HEK293 (cell line): ENCODE data around the gene THAP5.

Experiments
- CTCF ChIA-PET: fragments of 350-600 bp; formaldehyde crosslinking; extraction: SDS; loops from one replicate; lab custom pipeline; 2021; ENCODE audit warnings: antibody characterized with exemption; lab: Yijun Ruan, JAX
- POLR2A ChIA-PET: fragments of 300-600 bp; formaldehyde crosslinking; extraction: SDS; loops from one replicate; lab custom pipeline; 2020; ENCODE audit warnings: antibody characterized with exemption, inconsistent platforms; lab: Yijun Ruan, JAX
- H3K27ac ChIP-seq: fragments of 200-500 bp; sonication (Bioruptor generic); 2 replicates; pipeline ENCODE4 v1.5.1; 2014; ENCODE audit warnings: low read depth, low read length, control low read depth, inconsistent platforms; ENCODE audit errors: extremely low read depth
- H3K36me3 ChIP-seq, 2 experiments: fragments of 200-500 bp in 1 of 2; sonication (Bioruptor generic) in 1 of 2; 1 replicate in 1 of 2; 2 replicates in 1 of 2; pipeline ENCODE4 v1.5.1; 2014 to 2017; ENCODE audit warnings: inconsistent platforms in 2 of 2, low read length in 2 of 2; ENCODE audit not compliant: control insufficient read depth in 2 of 2, insufficient read depth in 1 of 2
- H3K4me1 ChIP-seq: fragments of 200-500 bp; sonication (Bioruptor generic); 2 replicates; pipeline ENCODE4 v1.5.1; 2014; ENCODE audit warnings: mild to moderate bottlenecking, low read length, inconsistent platforms; ENCODE audit not compliant: control insufficient read depth, insufficient read depth
- H3K4me3 ChIP-seq: 2 replicates; pipeline ENCODE4 v1.5.1; 2011; ENCODE audit warnings: low read depth, mild to moderate bottlenecking, control low read depth, low read length, moderate library complexity
- H3K9me3 ChIP-seq: fragments of 200-500 bp; sonication (Bioruptor generic); 2 replicates; pipeline ENCODE4 v1.5.1; 2014; ENCODE audit warnings: low read depth, low read length, inconsistent platforms; ENCODE audit not compliant: control insufficient read depth, insufficient read depth
- GLIS2 ChIP-seq: fragments of 450-650 bp; formaldehyde crosslinking; IDR thresholded peaks from 2 replicates; pipeline ENCODE4 v1.5.1; 2016; ENCODE audit warnings: missing biosample characterization, missing genetic modification characterization
- KLF9 ChIP-seq: fragments of 450-650 bp; formaldehyde crosslinking; IDR thresholded peaks from 2 replicates; pipeline ENCODE4 v1.5.1; 2016; ENCODE audit warnings: missing biosample characterization, missing genetic modification characterization, low read depth
- REPIN1 ChIP-seq: fragments of 450-650 bp; formaldehyde crosslinking; IDR thresholded peaks from 2 replicates; pipeline ENCODE4 v1.5.1; 2017; ENCODE audit warnings: missing biosample characterization, missing genetic modification characterization, low read depth
- SP7 ChIP-seq: fragments of 450-650 bp; formaldehyde crosslinking; IDR thresholded peaks from 2 replicates; pipeline ENCODE4 v1.5.1; 2016; ENCODE audit warnings: missing biosample characterization, missing genetic modification characterization
- ZFP69B ChIP-seq: fragments of 450-650 bp; formaldehyde crosslinking; IDR thresholded peaks from 2 replicates; pipeline ENCODE4 v1.5.1; 2016; ENCODE audit warnings: missing biosample characterization, missing genetic modification characterization
- ZNF174 ChIP-seq: fragments of 450-650 bp; formaldehyde crosslinking; IDR thresholded peaks from 2 replicates; pipeline ENCODE4 v1.5.0; 2017; ENCODE audit warnings: missing biosample characterization, mild to moderate bottlenecking, missing genetic modification characterization
- ZNF23 ChIP-seq: fragments of 450-650 bp; formaldehyde crosslinking; IDR thresholded peaks from 2 replicates; pipeline ENCODE4 v1.5.1; 2016; ENCODE audit warnings: missing biosample characterization, missing genetic modification characterization, borderline replicate concordance
- ZNF26 ChIP-seq: fragments of 450-650 bp; formaldehyde crosslinking; IDR thresholded peaks from 2 replicates; pipeline ENCODE4 v1.5.1; 2016; ENCODE audit warnings: missing biosample characterization, missing genetic modification characterization
- ZNF426 ChIP-seq: fragments of 450-650 bp; formaldehyde crosslinking; IDR thresholded peaks from 2 replicates; pipeline ENCODE4 v1.5.1; 2017; ENCODE audit warnings: missing biosample characterization, missing genetic modification characterization, mild to moderate bottlenecking, inconsistent platforms, moderate library complexity
- ZNF488 ChIP-seq: fragments of 450-650 bp; formaldehyde crosslinking; IDR thresholded peaks from 2 replicates; pipeline ENCODE4 v1.5.1; 2016; ENCODE audit warnings: missing biosample characterization, missing genetic modification characterization
- ZNF544 ChIP-seq: fragments of 450-650 bp; formaldehyde crosslinking; IDR thresholded peaks from 2 replicates; pipeline ENCODE4 v1.5.0; 2017; ENCODE audit warnings: missing biosample characterization, missing genetic modification characterization
- ZNF571 ChIP-seq: fragments of 450-650 bp; formaldehyde crosslinking; IDR thresholded peaks from 2 replicates; pipeline ENCODE4 v1.5.0; 2017; ENCODE audit warnings: missing biosample characterization, missing genetic modification characterization
- ZNF610 ChIP-seq: fragments of 450-650 bp; formaldehyde crosslinking; IDR thresholded peaks from 2 replicates; pipeline ENCODE4 v1.5.1; 2016; ENCODE audit warnings: missing biosample characterization, missing genetic modification characterization, borderline replicate concordance
- ZNF843 ChIP-seq: fragments of 450-650 bp; formaldehyde crosslinking; IDR thresholded peaks from 2 replicates; pipeline ENCODE4 v1.5.1; 2016; ENCODE audit warnings: missing biosample characterization, missing genetic modification characterization
- TF ChIP-seq, protein P1 (sequence below): fragments of 450-650 bp; formaldehyde crosslinking; IDR thresholded peaks from 2 replicates; pipeline ENCODE4 v1.5.1; 2016; ENCODE audit warnings: missing biosample characterization, missing genetic modification characterization
- TF ChIP-seq, protein P2 (sequence below): fragments of 450-650 bp; formaldehyde crosslinking; conservative IDR thresholded peaks from 2 replicates; pipeline ENCODE4 v1.5.1; 2016; ENCODE audit warnings: low read depth, missing biosample characterization, missing genetic modification characterization
- TF ChIP-seq, protein P3 (sequence below): fragments of 450-650 bp; formaldehyde crosslinking; IDR thresholded peaks from 2 replicates; pipeline ENCODE4 v1.5.1; 2016; ENCODE audit warnings: missing biosample characterization, missing genetic modification characterization

Gene THAP5

DNA sequence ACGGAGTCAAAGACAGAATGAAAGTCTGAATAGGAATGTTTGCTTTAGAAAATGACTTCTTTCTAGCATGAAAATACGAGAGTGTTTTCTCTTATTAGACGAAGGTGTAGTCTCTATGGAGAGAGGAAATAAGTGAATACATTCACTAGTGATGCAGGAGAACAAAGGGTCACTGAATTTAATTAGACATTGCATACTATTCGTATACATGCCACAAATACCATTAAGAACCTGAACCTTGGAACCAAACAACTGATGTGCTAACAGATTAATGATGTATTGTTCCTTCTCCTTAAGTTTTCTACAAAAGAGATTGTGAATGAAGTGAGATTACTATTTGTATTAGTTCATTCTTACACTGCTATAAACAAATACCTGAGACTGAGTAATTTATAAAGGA, 10.3 kb downstream of the THAP5 start:
- no peak overlapping the region for H3K27ac ChIP-seq

More for the DNA sequence above, 10.3 kb downstream of the THAP5 start:
- ChIA-PET CTCF (interaction anchor here (0.6 to 1.3 kb wide), 2 partner anchors 16 to 62 kb away, joined by 3 read pairs; no protein-coding TSS in a partner anchor), POLR2A (interaction anchor here (1.7 kb wide), 1 partner anchor 10 kb away, joined by 7 read pairs; the partner anchor contains the start of genes DNAJB9 and THAP5)
- H3K4me3 ChIP-seq: no peak overlapping the region
- H3K9me3 ChIP-seq: no peaks in the 10 kb centered on the region
- H3K4me1 ChIP-seq: no peaks in the 10 kb centered on the region
- TF ChIP-seq, protein P1, sequence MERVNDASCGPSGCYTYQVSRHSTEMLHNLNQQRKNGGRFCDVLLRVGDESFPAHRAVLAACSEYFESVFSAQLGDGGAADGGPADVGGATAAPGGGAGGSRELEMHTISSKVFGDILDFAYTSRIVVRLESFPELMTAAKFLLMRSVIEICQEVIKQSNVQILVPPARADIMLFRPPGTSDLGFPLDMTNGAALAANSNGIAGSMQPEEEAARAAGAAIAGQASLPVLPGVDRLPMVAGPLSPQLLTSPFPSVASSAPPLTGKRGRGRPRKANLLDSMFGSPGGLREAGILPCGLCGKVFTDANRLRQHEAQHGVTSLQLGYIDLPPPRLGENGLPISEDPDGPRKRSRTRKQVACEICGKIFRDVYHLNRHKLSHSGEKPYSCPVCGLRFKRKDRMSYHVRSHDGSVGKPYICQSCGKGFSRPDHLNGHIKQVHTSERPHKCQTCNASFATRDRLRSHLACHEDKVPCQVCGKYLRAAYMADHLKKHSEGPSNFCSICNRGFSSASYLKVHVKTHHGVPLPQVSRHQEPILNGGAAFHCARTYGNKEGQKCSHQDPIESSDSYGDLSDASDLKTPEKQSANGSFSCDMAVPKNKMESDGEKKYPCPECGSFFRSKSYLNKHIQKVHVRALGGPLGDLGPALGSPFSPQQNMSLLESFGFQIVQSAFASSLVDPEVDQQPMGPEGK (tag by site-specific recombination): no peak
- TF ChIP-seq ZNF174 (tag by site-specific recombination): no peak
- no peak for TF ChIP-seq REPIN1
- TF ChIP-seq ZNF426 (tag by site-specific recombination): no peak
- TF ChIP-seq ZFP69B (tag by site-specific recombination): no peak
- TF ChIP-seq GLIS2: no peak
- no peak for TF ChIP-seq SP7 (tag by site-specific recombination)
- no peak for TF ChIP-seq ZNF544 (tag by site-specific recombination)
- no peak for TF ChIP-seq KLF9 (tag by site-specific recombination)
- TF ChIP-seq ZNF488 (tag by site-specific recombination): no peak
- TF ChIP-seq ZNF23 (tag by site-specific recombination): no peak
- TF ChIP-seq ZNF26 (tag by site-specific recombination): no peak
- no peak for TF ChIP-seq ZNF571
- TF ChIP-seq ZNF610 (tag by site-specific recombination): no peak
- TF ChIP-seq, protein P2, sequence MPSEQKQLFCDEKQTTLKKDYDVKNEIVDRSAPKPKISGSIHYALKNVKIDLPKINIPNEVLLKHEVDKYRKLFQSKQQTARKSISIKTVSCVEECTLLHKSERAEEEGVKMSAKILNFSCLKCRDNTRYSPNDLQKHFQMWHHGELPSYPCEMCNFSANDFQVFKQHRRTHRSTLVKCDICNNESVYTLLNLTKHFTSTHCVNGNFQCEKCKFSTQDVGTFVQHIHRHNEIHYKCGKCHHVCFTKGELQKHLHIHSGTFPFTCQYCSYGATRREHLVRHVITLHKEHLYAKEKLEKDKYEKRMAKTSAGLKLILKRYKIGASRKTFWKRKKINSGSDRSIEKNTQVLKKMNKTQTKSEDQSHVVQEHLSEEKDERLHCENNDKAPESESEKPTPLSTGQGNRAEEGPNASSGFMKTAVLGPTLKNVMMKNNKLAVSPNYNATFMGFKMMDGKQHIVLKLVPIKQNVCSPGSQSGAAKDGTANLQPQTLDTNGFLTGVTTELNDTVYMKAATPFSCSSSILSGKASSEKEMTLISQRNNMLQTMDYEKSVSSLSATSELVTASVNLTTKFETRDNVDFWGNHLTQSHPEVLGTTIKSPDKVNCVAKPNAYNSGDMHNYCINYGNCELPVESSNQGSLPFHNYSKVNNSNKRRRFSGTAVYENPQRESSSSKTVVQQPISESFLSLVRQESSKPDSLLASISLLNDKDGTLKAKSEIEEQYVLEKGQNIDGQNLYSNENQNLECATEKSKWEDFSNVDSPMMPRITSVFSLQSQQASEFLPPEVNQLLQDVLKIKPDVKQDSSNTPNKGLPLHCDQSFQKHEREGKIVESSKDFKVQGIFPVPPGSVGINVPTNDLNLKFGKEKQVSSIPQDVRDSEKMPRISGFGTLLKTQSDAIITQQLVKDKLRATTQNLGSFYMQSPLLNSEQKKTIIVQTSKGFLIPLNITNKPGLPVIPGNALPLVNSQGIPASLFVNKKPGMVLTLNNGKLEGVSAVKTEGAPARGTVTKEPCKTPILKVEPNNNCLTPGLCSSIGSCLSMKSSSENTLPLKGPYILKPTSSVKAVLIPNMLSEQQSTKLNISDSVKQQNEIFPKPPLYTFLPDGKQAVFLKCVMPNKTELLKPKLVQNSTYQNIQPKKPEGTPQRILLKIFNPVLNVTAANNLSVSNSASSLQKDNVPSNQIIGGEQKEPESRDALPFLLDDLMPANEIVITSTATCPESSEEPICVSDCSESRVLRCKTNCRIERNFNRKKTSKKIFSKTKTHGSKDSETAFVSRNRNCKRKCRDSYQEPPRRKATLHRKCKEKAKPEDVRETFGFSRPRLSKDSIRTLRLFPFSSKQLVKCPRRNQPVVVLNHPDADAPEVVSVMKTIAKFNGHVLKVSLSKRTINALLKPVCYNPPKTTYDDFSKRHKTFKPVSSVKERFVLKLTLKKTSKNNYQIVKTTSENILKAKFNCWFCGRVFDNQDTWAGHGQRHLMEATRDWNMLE (tag by site-specific recombination): no peak
- TF ChIP-seq ZNF843 (tag by site-specific recombination): no peak
- TF ChIP-seq, protein P3, sequence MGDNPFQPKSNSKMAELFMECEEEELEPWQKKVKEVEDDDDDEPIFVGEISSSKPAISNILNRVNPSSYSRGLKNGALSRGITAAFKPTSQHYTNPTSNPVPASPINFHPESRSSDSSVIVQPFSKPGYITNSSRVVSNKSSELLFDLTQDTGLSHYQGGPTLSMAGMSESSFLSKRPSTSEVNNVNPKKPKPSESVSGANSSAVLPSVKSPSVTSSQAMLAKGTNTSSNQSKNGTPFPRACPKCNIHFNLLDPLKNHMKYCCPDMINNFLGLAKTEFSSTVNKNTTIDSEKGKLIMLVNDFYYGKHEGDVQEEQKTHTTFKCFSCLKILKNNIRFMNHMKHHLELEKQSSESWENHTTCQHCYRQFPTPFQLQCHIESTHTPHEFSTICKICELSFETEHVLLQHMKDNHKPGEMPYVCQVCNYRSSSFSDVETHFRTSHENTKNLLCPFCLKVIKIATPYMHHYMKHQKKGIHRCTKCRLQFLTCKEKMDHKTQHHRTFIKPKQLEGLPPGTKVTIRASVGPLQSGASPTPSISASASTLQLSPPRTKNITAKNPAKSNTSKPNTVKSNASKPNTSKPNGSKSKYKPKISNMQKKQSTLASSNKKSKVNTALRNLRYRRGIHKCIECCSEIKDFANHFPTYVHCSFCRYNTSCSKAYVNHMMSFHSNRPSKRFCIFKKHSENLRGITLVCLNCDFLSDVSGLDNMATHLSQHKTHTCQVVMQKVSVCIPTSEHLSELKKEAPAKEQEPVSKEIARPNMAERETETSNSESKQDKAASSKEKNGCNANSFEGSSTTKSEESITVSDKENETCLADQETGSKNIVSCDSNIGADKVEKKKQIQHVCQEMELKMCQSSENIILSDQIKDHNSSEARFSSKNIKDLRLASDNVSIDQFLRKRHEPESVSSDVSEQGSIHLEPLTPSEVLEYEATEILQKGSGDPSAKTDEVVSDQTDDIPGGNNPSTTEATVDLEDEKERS (tag by site-specific recombination): no peak
- TF ChIP-seq, all 188 proteins: peak for 0
- peaks cover 0 to 2% of the 10 kb centered on the region in 2 experiments; a peak in 1 of 3 replicates for H3K36me3 ChIP-seq
